Adrenal gland (tissue), 5 donors: ENCODE results near the gene TNFRSF12A.

Source experiments
- CTCF ChIP-seq, 6 experiments: fragments of 450-650 bp in 4 of 6; fragments of 200-600 bp in 2 of 6; sonication (generic) in 1 of 6; IDR thresholded peaks; 1 replicate in 5 of 6; 2 replicates in 1 of 6; pipeline versions ENCODE4 v1.5.1 to v1.8.0; 2016 to 2021; ENCODE audit warnings: antibody characterized with exemption in 6 of 6, mild to moderate bottlenecking in 2 of 6, moderate library complexity in 1 of 6
- POLR2A ChIP-seq, 2 donors: fragments of 450-650 bp; IDR thresholded peaks; one replicate each; pipeline ENCODE4 v1.6.1; 2017; ENCODE audit warnings: antibody characterized with exemption in 2 of 2, mild to moderate bottlenecking in 2 of 2, moderate library complexity in 1 of 2
- donor health status: DM: no; HTN: no; CAD: no.

- no peak for TF ChIP-seq CTCF (IDR thresholded peaks at IDR 0.05)
- TF ChIP-seq POLR2A (IDR thresholded peaks at IDR 0.05): no peak
Observed at GRCh38 chr16:3007059-3007956, 12.9 kb upstream of the TNFRSF12A start.
